ENCODE data around the gene TMTC2.

Gene TMTC2

GRCh38 chr12:82855872-82856271, 169.2 kb downstream of the TMTC2 start:
- DNase-seq: no peak

GRCh38 chr12:82857276-82857675, 170.6 kb downstream of the TMTC2 start:
- no peak for DNase-seq

- DNase-seq: no peak
Measured at GRCh38 chr12:82857911-82858533, 171.3 kb downstream of the TMTC2 start.

- DNase-seq: no peak
Measured at GRCh38 chr12:82858534-82858917, 171.8 kb downstream of the TMTC2 start.

- no peak for DNase-seq
Measured at GRCh38 chr12:82862069-82862841, 175.5 kb downstream of the TMTC2 start.

GRCh38 chr12:82862876-82863649, 176.4 kb downstream of the TMTC2 start:
- DNase-seq: no peak

- no peak for DNase-seq
Measured at GRCh38 chr12:82866227-82866775, 179.6 kb downstream of the TMTC2 start.

- DNase-seq: no peak
Measured at GRCh38 chr12:82866946-82867345, 180.2 kb downstream of the TMTC2 start.

- DNase-seq: no peak
Measured at GRCh38 chr12:82867762-82868500, 181.2 kb downstream of the TMTC2 start.

- DNase-seq: no peak
Measured at GRCh38 chr12:82870771-82871377, 184.2 kb downstream of the TMTC2 start.

- no peak for DNase-seq
Measured at GRCh38 chr12:82872088-82872487, 185.4 kb downstream of the TMTC2 start.

GRCh38 chr12:82873309-82873708, 186.6 kb downstream of the TMTC2 start:
- DNase-seq: no peak

GRCh38 chr12:82873951-82874350, 187.2 kb downstream of the TMTC2 start:
- peak; percentile 37 for DNase-seq

- DNase-seq: no peak
Measured at GRCh38 chr12:82874945-82875344, 188.2 kb downstream of the TMTC2 start.

- no peak for DNase-seq
Measured at GRCh38 chr12:82876075-82876474, 189.4 kb downstream of the TMTC2 start.

- no peak for DNase-seq
Measured at GRCh38 chr12:82877963-82878362, 191.3 kb downstream of the TMTC2 start.

- DNase-seq: no peak
Measured at GRCh38 chr12:82880442-82880901, 193.8 kb downstream of the TMTC2 start.

GRCh38 chr12:82883394-82884355, 197.0 kb downstream of the TMTC2 start:
- DNase-seq: no peak

GRCh38 chr12:82886671-82887340, 200.1 kb downstream of the TMTC2 start:
- no peak for DNase-seq

GRCh38 chr12:82893896-82894295, 207.2 kb downstream of the TMTC2 start:
- DNase-seq: no peak
